HUES48 (cell line): Measurements from ENCODE around the gene ANAPC2.
A peak's percentile ranks its signal among the peaks of the same experiment; 100 is the strongest.
"Not testable (repeated sequence)": the region's sequence is repeated elsewhere in the genome, so short reads cannot be mapped to it uniquely, and the experiment has no call there.

Source experiments
- H3K27ac ChIP-seq: one replicate; pipeline ENCODE4 v1.7.0; 2013; ENCODE audit warnings: low read depth, low read length, inconsistent platforms
- H3K27me3 ChIP-seq: 2 replicates; pipeline ENCODE4 v1.6.1; 2013; ENCODE audit warnings: mild to moderate bottlenecking, low read length; ENCODE audit not compliant: control insufficient read depth, insufficient read depth
- H3K36me3 ChIP-seq: 2 replicates; pipeline ENCODE4 v1.6.1; 2013; ENCODE audit warnings: low read length; ENCODE audit not compliant: control insufficient read depth, insufficient read depth
- H3K4me1 ChIP-seq: 2 replicates; pipeline ENCODE4 v1.6.1; 2013; ENCODE audit warnings: mild to moderate bottlenecking, low read length; ENCODE audit not compliant: control insufficient read depth, insufficient read depth
- H3K4me3 ChIP-seq: 2 replicates; pipeline ENCODE4 v1.5.1; 2013; ENCODE audit warnings: mild to moderate bottlenecking, low read depth, low read length
- H3K9ac ChIP-seq: 2 replicates; pipeline ENCODE4 v1.6.1; 2013; ENCODE audit warnings: mild to moderate bottlenecking, low read depth, low read length, moderate library complexity
- H3K9me3 ChIP-seq: 2 replicates; pipeline ENCODE4 v1.6.1; 2013; ENCODE audit warnings: low read length; ENCODE audit not compliant: control insufficient read depth, insufficient read depth

ANAPC2 gene

DNA sequence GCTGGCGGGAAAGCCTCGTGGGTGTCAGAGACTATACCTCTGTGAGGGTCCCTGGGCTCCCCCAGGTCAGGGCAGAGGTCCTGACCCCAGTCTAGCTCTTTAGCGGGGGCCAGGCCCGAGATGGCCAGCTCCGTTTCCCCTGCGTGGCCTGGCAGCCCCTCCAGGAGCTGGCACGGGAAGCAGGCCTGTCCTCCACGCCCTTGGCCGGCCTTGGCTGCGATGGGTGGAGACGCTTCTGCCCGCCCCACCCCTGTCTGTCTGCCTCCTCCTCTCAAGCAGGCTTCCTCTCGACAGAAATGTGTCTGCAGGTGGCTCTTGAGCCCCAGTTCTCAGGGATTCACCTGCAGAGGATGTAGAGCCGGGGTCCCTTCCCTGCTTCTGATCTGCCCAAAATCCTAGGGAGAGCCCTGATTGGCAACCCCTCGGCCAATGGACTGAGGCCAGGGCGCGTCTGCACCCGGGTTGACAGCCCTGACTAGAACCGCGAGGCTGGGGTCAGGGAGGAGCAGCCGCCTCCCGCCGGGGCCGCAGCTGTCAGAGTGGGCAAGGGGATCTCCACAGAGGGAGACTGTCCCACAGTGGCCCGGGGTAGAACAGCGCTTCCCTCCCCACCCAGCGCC is 52.0 kb downstream of the ANAPC2 start:
- H3K4me3 ChIP-seq, result no peak overlapping the region
- no peaks in the 10 kb centered on the region for H3K9me3 ChIP-seq
- H3K27ac ChIP-seq, result no peak overlapping the region
- H3K27me3 ChIP-seq, result peaks cover 60% of the 10 kb centered on the region
- peaks cover 4% of the 10 kb centered on the region; the same call in 1 of the 2 replicates for H3K4me1 ChIP-seq
- no peaks in the 10 kb centered on the region for H3K36me3 ChIP-seq
- no peak overlapping the region for H3K9ac ChIP-seq

DNA sequence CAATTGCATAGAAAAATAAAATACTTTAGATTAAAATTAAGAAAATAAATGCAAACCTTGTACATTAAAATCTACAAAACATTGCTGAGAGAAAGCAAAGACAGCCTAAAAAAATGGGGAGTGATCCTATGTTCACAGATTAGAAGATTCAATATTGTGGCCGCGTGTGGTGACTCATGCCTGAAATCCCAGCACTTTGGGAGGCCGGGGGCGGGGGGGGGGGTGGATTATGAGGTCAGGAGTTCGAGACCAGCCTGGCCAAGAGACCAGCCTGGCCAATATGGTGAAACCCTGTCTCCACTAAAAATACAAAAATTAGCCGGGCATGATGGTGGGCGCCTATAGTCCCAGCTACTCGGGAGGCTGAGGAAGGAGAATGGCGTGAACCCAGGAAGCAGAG is 53.2 kb downstream of the ANAPC2 start:
- not testable (repeated sequence) for H3K4me1 ChIP-seq, H3K36me3 ChIP-seq, H3K27ac ChIP-seq, H3K9ac ChIP-seq, H3K4me3 ChIP-seq, H3K9me3 ChIP-seq
- H3K27me3 ChIP-seq, result peaks cover 53% of the 10 kb centered on the region

DNA sequence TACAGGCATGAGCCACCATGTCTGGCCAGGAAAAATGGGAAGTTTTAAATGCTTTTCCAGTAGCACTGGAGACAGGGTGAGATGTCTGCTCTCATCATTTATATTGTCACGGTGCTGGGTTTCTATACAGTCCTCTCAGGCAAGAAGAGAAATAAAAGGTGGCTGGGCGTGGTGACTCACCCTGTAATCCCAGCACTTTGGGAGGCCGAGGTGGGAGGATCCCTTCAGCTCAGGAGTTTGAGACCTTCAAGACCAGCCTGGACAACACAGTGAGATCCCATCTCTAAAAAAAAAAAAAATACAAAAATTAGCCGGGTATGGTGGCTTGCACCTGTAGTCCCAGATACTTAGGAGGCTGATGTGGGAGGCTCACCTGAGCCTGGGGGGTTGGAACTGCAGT is 54.2 kb downstream of the ANAPC2 start:
- Histone ChIP-seq H3K27me3 (peaks cover 43% of the 10 kb centered on the region), H3K27ac (no peak overlapping the region), H3K4me3 (no peak overlapping the region), H3K36me3 (no peaks in the 10 kb centered on the region), H3K4me1 (peaks cover 4% of the 10 kb centered on the region; the same call in 1 of the 2 replicates), H3K9ac (no peak overlapping the region), H3K9me3 (no peaks in the 10 kb centered on the region)

DNA sequence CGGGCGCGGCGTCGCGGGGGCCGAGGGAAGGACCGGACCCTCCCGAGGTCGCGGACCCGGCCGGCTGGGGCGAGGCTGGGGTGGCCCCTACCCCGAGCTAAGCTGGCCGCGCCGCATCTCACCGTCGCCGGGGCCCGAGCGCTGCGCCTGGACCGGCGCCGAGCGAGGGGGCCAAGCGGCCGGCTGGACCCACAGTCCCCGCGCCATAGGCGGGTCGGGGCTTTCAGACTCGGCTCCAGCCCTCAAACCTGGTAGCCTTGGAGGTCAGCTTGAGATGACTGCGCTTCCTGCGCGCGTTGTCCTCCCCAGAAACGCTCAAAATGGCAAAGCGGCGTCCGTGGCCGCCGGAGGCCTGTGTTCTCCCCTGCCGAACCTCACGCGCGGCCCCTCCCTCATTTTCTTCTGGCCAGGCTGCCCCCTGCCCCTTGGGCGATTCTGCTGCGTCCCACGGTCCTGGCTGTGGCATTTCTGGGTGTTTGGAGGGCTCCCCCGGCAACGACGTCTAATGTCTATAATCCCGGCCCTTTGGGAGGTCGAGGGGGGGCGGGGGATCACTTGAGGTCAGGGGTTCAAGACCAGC is 58.1 kb downstream of the ANAPC2 start:
- H3K27me3 ChIP-seq, result peaks cover 7% of the 10 kb centered on the region
- H3K36me3 ChIP-seq, result no peaks in the 10 kb centered on the region
- no peaks in the 10 kb centered on the region for H3K9me3 ChIP-seq
- peak overlapping the region; percentile 81 for H3K4me3 ChIP-seq
- peaks cover 6% of the 10 kb centered on the region for H3K4me1 ChIP-seq
- H3K27ac ChIP-seq, result no peak overlapping the region
- H3K9ac ChIP-seq, result no peak overlapping the region

DNA sequence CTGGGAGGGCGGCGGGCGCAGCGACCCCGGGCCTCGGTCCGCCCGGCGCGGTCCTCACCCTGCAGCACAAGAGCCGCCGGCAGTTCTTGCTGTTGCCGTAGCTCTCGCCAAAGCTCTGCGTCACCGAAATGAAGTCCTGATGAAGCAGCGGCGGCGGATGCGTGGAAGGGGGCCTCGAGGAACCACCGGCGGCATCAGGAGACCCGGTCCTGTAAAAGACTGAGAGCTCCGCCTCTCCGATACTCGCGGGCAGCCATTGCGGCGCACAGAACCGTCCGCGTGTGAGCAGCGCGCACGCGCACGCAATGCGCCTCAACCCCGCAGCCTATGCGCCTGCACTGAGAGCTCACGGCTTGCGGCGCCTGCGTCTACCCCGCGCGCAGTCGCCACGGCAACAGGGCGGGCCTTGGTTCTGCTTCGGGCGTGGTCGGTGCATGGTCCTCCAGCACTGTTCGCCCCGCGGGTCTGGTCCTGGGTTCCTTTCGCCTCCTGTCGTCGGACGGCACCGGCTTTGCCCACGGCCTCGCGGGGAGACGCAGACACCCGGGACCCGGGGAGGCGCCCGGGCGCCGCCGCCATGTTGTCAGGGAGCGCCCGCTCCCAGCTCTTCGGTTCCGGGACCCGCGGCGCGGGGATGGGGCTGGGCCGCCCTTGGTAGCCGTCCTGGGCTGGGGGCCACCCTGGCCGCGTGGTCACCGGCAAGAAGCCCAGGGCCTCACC is 58.7 kb downstream of the ANAPC2 start:
- H3K9ac ChIP-seq, result peak overlapping the region; percentile 63
- peaks cover 7% of the 10 kb centered on the region for H3K27me3 ChIP-seq
- peak overlapping the region; percentile 81 for H3K4me3 ChIP-seq
- H3K36me3 ChIP-seq, result no peaks in the 10 kb centered on the region
- H3K27ac ChIP-seq, result peak overlapping the region; percentile 6
- H3K9me3 ChIP-seq, result no peaks in the 10 kb centered on the region
- peaks cover 6% of the 10 kb centered on the region for H3K4me1 ChIP-seq

DNA sequence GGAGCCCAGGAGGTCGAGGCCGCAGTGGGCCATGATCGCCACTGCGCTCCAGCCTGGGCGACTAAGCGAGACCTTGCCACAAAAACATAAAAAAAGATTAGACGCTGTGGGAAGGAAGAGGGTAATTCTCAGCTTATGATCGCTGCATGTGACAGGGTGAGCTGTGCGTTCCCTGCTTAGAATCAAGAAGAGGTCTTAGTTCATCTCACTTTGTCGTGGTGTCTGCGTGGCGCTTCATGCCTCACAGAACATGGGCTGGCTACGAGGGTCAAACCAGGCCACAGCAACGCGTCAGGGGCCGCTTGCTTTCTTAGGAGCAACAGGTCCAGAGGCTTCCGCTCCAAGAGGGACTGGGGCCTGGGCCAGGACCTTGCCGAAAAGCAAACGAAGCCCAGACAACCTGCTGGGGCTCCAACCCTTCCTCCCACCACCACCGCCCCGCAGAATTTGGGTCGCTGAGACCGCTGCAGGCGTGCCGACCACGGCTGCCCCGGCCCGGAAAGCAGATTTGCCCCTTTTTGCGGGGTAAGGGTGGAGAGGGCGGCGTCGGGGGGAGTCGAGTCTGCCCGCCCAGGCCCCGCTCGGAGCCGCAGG is 59.4 kb downstream of the ANAPC2 start:
- Histone ChIP-seq H3K9me3 (no peaks in the 10 kb centered on the region), H3K4me3 (peak overlapping the region; percentile 81), H3K27ac (peak overlapping the region; percentile 6), H3K36me3 (no peaks in the 10 kb centered on the region), H3K4me1 (peaks cover 6% of the 10 kb centered on the region), H3K27me3 (peaks cover 5% of the 10 kb centered on the region), H3K9ac (peak overlapping the region; percentile 63)

DNA sequence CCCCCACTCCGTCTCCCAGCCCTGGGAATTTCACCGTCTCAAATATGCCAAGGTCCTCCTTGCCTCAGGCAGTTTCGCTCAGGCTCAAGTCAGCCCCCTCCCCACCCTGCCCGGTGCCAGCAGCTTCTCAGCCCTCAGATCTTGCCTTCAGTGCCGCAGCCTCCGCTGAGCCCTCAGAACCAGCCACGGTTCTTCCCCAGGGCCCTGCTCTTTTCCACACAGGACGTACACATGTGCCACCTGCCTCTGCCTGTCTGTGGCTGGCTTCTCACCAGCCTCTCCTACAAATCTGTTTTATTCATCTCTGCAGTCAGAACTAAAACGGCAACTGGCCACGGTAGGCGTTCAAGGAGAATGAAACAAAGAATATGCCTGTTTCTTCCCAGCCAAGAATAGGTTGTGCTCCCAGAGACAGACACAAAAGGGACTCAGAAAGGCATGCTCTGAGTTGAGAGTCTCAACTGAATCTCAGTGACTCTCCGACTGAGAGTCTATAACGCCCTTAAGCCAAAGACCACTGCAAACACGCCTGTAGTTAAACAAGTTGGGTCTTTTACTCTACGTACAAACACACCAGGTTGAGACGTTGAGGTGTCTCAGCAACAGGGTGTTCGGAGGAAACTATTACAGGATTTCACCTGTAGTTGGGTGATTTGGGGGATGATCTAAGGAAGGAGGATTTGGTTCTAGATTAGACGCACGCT is 60.0 kb downstream of the ANAPC2 start:
- H3K27me3 ChIP-seq, result peaks cover 5% of the 10 kb centered on the region
- H3K9ac ChIP-seq, result no peak overlapping the region; the same call in 1 of the 2 replicates
- peaks cover 6% of the 10 kb centered on the region for H3K4me1 ChIP-seq
- H3K4me3 ChIP-seq, result peak overlapping the region; percentile 81
- H3K36me3 ChIP-seq, result no peaks in the 10 kb centered on the region
- no peak overlapping the region for H3K27ac ChIP-seq
- H3K9me3 ChIP-seq, result no peaks in the 10 kb centered on the region

DNA sequence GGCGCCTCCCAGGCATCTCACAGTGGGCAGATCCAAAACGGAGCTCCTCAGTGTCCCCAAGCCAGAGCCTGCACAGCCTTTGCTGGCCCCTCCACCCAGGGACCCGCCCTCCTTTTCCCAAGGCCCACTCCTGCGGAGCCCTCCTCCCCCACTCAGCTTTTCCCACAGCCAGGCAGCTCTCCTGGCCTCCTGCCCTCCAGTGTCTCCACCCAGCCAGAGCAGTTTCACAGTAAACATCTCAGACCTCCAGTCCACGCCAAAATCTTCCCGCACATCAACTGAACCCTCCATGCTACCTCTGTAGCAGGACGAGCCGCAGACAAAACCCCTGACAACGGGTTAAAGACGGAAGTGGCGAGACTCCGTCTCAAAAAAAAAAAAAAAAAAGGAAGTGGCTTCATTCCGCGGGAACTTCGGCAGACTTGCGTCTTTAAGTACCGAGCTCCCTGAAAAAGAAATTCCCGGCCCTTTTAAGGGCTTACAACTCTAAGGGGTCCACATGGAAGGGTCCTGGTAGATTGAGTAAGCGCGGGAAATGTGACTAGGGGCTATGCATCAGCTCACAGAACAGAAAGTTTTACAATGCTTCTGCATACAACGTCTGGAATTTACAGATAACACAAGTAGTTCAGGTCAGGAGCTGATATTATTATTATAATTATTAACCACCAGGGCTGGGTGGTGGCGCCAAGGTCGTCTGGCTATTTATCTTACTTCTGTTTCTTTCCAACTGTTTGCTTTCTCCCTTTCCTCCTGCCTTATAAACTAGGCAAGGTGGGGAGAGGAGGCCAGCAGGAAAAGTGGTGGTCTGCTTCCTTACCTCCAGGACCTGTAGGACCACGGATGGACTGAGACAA is 60.8 kb downstream of the ANAPC2 start:
- Histone ChIP-seq H3K4me3 (no peak overlapping the region), H3K9me3 (no peaks in the 10 kb centered on the region), H3K4me1 (peaks cover 6% of the 10 kb centered on the region), H3K36me3 (no peaks in the 10 kb centered on the region), H3K9ac (no peak overlapping the region), H3K27ac (peak overlapping the region; percentile 42), H3K27me3 (peaks cover 5% of the 10 kb centered on the region)

DNA sequence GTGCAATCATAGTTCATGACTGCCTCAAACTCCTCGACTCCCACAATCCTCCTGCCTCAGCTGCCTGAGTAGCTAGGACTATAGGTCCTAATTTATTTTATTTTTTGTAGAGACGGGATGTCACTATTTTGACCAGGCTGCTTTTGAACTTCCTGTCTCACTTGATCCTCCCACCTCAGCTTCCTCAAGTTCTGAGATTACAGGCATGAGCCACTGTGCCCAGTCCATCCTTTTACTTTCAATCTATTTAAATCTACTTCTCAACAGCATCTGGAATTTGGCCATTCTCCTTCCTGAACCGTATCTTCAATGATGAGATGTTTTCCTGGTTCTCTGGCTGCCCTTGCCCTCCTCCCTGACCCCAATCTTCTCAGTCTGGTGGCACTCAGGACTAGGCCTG is 61.6 kb downstream of the ANAPC2 start:
- H3K9me3 ChIP-seq, result no peaks in the 10 kb centered on the region
- H3K36me3 ChIP-seq, result no peaks in the 10 kb centered on the region
- H3K27me3 ChIP-seq, result peaks cover 5% of the 10 kb centered on the region
- H3K9ac ChIP-seq, result no peak overlapping the region
- no peak overlapping the region for H3K27ac ChIP-seq
- no peak overlapping the region for H3K4me3 ChIP-seq
- peaks cover 6% of the 10 kb centered on the region for H3K4me1 ChIP-seq
